NCI-H524 (cell line): ENCODE results near the gene C5AR1.
"Not testable (repeated sequence)": the region's sequence is repeated elsewhere in the genome, so short reads cannot be mapped to it uniquely, and the experiment has no call there.

ENCODE experiments used
- DNase-seq, 2 experiments: peaks; one replicate each; lab custom pipeline; 2025; lab: John Stamatoyannopoulos, UW

The C5AR1 gene

DNA sequence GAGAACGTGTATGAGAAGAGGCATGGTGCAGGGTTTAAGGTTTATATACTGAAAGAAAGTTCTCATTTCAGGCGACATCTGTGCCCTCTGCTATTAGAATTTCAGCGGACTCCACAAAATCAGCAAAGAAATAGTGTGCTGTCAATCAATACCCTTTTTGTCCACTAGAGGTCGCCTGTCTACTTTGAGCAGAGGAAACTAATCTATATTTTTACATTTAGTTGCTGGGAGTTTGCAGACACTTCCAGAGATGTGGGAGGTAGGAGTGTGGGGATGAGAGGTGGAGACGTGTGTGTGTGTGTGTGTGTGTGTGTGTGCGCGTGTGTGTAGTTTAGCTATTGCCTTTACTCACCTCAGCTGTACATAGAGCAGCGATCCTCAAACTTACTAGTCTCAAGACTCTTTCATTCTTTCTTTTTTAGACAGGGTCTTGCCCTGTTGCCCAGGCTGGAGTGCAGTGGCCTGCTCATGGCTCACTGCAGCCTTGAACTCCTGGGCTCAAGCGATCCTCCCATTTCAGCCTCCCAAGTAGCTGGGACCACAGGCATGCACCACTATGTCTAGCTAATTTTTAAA, 25.2 kb upstream of the C5AR1 start:
- peak; percentile 25 to 63 for DNase-seq

GRCh38 chr19:47296036-47296435, 13.6 kb upstream of the C5AR1 start:
- DNase-seq, result peak; percentile 72 to 88

GRCh38 chr19:47300867-47301266, 8.8 kb upstream of the C5AR1 start:
- not testable (repeated sequence) for DNase-seq

GRCh38 chr19:47302249-47302648, 7.4 kb upstream of the C5AR1 start:
- DNase-seq, result no peak

DNA sequence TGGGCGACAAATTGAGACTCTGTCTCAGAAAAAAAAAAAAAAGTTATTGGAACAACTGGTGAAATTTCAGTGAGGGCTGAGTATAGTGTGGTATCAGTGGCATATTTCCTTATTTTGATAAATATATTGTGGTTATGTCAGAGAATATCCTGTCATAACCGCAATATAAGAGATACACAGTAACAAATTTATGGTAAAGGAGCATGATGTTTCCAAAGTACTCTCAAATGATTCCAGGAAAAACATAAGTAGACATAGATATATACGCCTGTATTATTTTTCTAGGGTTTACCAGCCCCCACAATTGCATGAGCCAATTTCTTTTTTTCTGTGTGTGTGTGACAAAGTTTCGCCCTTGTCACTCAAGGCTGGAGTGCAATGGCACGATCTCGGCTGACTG, 5.7 kb upstream of the C5AR1 start:
- no peak for DNase-seq

DNA sequence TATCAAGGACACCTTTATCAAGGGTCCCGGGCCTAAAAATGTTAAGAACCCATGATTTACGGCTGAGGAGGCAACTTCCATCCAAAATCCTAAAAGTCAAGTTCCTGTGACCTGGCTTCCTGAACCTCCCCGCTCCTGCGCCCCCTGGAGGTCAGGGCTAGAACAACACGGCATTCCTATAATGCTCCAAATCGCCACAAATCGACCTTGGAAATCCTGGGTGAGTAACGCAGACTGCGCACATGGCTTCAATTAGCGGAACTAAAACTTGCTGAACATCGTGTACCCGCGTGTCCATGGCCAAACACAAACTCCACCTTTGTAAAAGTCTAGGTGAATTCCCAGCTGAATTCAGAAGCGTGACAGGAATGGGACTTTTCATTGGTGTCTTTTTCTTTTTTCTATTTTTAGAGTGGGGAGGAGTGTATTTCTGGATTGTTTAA, 4.3 kb upstream of the C5AR1 start:
- peak; percentile 48 to 68 for DNase-seq

- no peak for DNase-seq
These were observed 3.4 kb upstream of the C5AR1 start for GRCh38 chr19:47306303-47306702.

GRCh38 chr19:47309038-47309437, 623 bp upstream of the C5AR1 start:
- peak in 1 of 2 experiments; percentile 29 for DNase-seq

GRCh38 chr19:47310323-47310722, 662 bp downstream of the C5AR1 start:
- DNase-seq, result no peak

- DNase-seq, result peak in 1 of 2 experiments; percentile 57
These were observed 1.2 kb downstream of the C5AR1 start for GRCh38 chr19:47310819-47311218.

DNA sequence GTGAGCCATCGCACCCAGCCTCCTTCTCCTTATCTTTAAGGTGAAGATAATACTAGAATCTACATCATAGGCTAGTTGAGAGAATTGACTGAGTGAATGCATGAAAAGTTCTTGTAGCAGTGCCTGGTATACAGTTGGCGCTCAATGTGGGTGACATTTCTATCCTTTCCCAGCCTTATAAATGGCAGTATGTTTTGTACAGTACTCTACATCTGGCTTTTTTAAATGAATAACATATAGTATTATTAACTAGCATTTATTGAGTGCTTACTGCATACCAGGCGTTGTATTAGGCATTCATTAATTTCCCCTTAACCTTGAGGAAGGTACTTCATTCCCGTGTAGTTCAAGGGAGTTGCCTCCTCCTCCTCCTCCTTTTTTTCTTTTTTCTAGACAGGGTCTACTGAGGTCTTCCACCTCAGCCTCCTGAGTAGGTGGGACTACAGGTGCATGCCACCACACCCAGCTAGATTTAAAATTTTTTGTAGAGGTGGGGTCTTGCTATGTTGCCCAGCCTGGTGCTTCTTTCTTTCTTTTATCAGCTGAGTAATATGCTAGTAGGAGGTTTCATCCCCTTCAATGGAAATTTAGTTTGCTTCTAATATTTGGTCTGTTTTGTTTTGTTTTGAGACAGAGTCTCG, 2.8 kb downstream of the C5AR1 start:
- DNase-seq, result no peak

GRCh38 chr19:47313754-47314295, 4.2 kb downstream of the C5AR1 start:
- DNase-seq, result no peak

- DNase-seq, result no peak
These were observed 5.6 kb downstream of the C5AR1 start for GRCh38 chr19:47315125-47315821.

GRCh38 chr19:47316513-47316912, 6.9 kb downstream of the C5AR1 start:
- DNase-seq, result no peak

DNA sequence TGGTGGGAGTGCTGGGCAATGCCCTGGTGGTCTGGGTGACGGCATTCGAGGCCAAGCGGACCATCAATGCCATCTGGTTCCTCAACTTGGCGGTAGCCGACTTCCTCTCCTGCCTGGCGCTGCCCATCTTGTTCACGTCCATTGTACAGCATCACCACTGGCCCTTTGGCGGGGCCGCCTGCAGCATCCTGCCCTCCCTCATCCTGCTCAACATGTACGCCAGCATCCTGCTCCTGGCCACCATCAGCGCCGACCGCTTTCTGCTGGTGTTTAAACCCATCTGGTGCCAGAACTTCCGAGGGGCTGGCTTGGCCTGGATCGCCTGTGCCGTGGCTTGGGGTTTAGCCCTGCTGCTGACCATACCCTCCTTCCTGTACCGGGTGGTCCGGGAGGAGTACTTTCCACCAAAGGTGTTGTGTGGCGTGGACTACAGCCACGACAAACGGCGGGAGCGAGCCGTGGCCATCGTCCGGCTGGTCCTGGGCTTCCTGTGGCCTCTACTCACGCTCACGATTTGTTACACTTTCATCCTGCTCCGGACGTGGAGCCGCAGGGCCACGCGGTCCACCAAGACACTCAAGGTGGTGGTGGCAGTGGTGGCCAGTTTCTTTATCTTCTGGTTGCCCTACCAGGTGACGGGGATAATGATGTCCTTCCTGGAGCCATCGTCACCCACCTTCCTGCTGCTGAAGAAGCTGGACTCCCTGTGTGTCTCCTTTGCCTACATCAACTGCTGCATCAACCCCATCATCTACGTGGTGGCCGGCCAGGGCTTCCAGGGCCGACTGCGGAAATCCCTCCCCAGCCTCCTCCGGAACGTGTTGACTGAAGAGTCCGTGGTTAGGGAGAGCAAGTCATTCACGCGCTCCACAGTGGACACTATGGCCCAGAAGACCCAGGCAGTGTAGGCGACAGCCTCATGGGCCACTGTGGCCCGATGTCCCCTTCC, 10.5 kb downstream of the C5AR1 start:
- no peak for DNase-seq

DNA sequence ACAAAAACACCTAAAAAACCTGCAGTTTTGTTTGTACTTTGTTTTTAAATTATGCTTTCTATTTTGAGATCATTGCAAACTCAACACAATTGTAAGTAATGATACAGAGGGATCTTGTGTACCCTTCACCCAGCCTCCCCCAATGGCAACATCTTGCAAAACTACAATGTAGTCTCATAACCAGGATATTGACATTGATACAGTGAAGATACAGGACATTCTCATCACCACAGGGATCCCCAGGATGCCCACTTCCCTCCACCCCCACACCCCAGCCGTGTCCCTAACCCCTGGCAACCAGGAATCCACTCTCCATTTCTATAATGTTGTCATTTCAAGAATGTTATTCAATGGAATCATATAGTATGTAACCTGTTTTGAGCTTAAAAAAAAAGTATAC, 12.0 kb downstream of the C5AR1 start:
- no peak for DNase-seq

- no peak for DNase-seq
These were observed 12.4 kb downstream of the C5AR1 start for GRCh38 chr19:47322058-47322457.

- DNase-seq, result peak in 1 of 2 experiments; percentile 23
These were observed 13.7 kb downstream of the C5AR1 start for GRCh38 chr19:47323409-47323808.

GRCh38 chr19:47323872-47324271, 14.2 kb downstream of the C5AR1 start:
- no peak for DNase-seq

- DNase-seq, result no peak
These were observed 14.8 kb downstream of the C5AR1 start for GRCh38 chr19:47324502-47324901.

DNA sequence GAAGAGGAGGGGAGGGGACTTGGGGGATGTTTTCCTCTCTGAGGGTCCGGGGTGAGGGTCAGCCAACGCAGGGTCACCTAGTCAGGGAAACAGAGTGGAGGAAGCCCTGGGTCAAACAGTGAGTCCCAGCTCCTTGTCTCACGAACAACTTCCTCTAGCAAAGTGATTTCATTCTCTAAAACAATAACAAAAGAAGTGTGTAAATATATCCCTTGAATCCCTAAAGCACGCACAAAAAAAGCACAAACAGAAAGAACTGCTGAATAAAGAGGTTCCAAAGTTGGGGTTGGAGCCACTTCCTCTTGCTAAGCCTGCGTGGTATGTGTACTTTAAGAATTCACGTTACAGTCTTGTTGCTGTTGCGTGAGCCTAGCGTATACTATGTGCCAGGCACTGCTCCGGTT, 20.8 kb downstream of the C5AR1 start:
- no peak for DNase-seq

- DNase-seq, result no peak
These were observed 21.8 kb downstream of the C5AR1 start for GRCh38 chr19:47331490-47331889.
